ENCODE measurements around the gene SKIDA1.

- TF ChIP-seq RARB (CRISPR knock-in tag; IDR thresholded peaks at IDR 0.05) = no peak
- TF ChIP-seq ARNTL (CRISPR knock-in tag; IDR thresholded peaks at IDR 0.05; ENCODE audit: borderline replicate concordance, low read depth) = no peak
- no peak for TF ChIP-seq ISL1 (CRISPR knock-in tag; IDR thresholded peaks at IDR 0.05)
Measured at GRCh38 chr10:21464134-21464533, 61.3 kb downstream of the SKIDA1 start.
